ENCODE data around the gene EPM2A.

Gene EPM2A

GRCh38 chr6:145735356-145736165 is at the start of gene EPM2A:
TSS of gene EPM2A (minus strand) at chr6:145735520. CDS start at chr6:145735498, 22 bp downstream.
- TF ChIP-seq EZH2phosphoT487 (IDR thresholded peaks at IDR 0.05; ENCODE audit: borderline replicate concordance, low read length) (no peak), CTCF (IDR thresholded peaks at IDR 0.05; ENCODE audit: low read depth, low read length, poor library complexity, severe bottlenecking) (no peak)
- peak within 1 kb of the TSS; percentile 96 for H3K27ac ChIP-seq (ENCODE audit: low read depth, low read length)

GRCh38 chr6:145784683-145785082 is 49.4 kb upstream of the EPM2A start:
- TF ChIP-seq CTCF (IDR thresholded peaks at IDR 0.05; ENCODE audit: low read depth, low read length, poor library complexity, severe bottlenecking), result no peak
- no peak for TF ChIP-seq EZH2phosphoT487 (IDR thresholded peaks at IDR 0.05; ENCODE audit: borderline replicate concordance, low read length)
- no peaks in the 10 kb centered on the region for H3F3A ChIP-seq (ENCODE audit: control insufficient read depth, insufficient read depth)
- H3K27me3 ChIP-seq (ENCODE audit: control insufficient read depth, low read length), result no peaks in the 10 kb centered on the region
- H3K9me3 ChIP-seq (ENCODE audit: control insufficient read depth, insufficient read depth, low read length), result no peaks in the 10 kb centered on the region
- no peak overlapping the region for H3K4me3 ChIP-seq (ENCODE audit: low read length)
- H3K79me2 ChIP-seq (ENCODE audit: control insufficient read depth, low read length), result no peaks in the 10 kb centered on the region
- no peaks in the 10 kb centered on the region for H4K20me1 ChIP-seq (ENCODE audit: control insufficient read depth, insufficient read depth, low read depth, low read length)
- peaks cover 9% of the 10 kb centered on the region for H3K4me1 ChIP-seq (ENCODE audit: control insufficient read depth, low read length)
- no peak overlapping the region for H3K27ac ChIP-seq (ENCODE audit: low read depth, low read length)
- H3K4me2 ChIP-seq (ENCODE audit: low read length), result no peak overlapping the region
- H3K9me2 ChIP-seq (replicated peaks; ENCODE audit: control insufficient read depth, low read length), result no peaks in the 10 kb centered on the region
- H3K36me3 ChIP-seq (ENCODE audit: control insufficient read depth, low read length), result peaks cover 11% of the 10 kb centered on the region; the same call in 1 of the 2 replicates

More at GRCh38 chr6:145735356-145736165, at the start of gene EPM2A:
- peaks cover 19% of the 10 kb centered on the region for H3K36me3 ChIP-seq (ENCODE audit: control insufficient read depth, low read length)
- H3K4me2 ChIP-seq (ENCODE audit: low read length), result peak within 1 kb of the TSS; percentile 99
- peaks cover 6% of the 10 kb centered on the region; the same call in 1 of the 2 replicates for H3K9me3 ChIP-seq (ENCODE audit: control insufficient read depth, insufficient read depth, low read length)
- H3K4me3 ChIP-seq (ENCODE audit: low read length), result peak within 1 kb of the TSS; percentile 93
- peaks cover 23% of the 10 kb centered on the region for H3F3A ChIP-seq (ENCODE audit: control insufficient read depth, insufficient read depth)
- peaks cover 36% of the 10 kb centered on the region for H3K4me1 ChIP-seq (ENCODE audit: control insufficient read depth, low read length)
- H3K27me3 ChIP-seq (ENCODE audit: control insufficient read depth, low read length), result no peaks in the 10 kb centered on the region
- no peaks in the 10 kb centered on the region for H4K20me1 ChIP-seq (ENCODE audit: control insufficient read depth, insufficient read depth, low read depth, low read length)
- no peaks in the 10 kb centered on the region for H3K9me2 ChIP-seq (replicated peaks; ENCODE audit: control insufficient read depth, low read length)
- peaks cover 49% of the 10 kb centered on the region for H3K79me2 ChIP-seq (ENCODE audit: control insufficient read depth, low read length)

DNA sequence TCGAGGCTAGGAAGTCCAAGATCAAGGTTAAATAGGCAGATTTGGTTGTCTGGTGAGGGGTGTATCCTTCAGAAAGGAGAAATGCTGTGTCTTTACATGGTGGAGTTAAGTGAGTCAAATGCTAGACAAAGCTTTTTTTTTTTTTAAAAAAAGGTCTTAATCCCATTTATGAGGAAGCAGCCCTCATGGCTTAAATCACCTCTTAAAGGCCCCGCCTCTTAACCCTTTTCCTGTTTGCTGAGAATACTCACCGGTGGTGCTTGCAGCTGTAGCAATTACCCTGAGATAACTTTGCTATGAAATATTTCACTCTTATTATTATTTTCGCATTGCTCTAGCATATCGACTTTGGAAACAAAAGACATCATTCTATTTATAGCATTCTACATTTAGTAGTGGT is 48.5 kb upstream of the EPM2A start:
- Histone ChIP-seq H3K4me2 (ENCODE audit: low read length) (no peak overlapping the region), H3K27ac (ENCODE audit: low read depth, low read length) (no peak overlapping the region), H3K9me2 (replicated peaks; ENCODE audit: control insufficient read depth, low read length) (no peaks in the 10 kb centered on the region; the same call in 1 of the 2 replicates), H3K4me1 (ENCODE audit: control insufficient read depth, low read length) (peaks cover 9% of the 10 kb centered on the region), H3K9me3 (ENCODE audit: control insufficient read depth, insufficient read depth, low read length) (no peaks in the 10 kb centered on the region), H3K79me2 (ENCODE audit: control insufficient read depth, low read length) (no peaks in the 10 kb centered on the region), H3K36me3 (ENCODE audit: control insufficient read depth, low read length) (peaks cover 11% of the 10 kb centered on the region; the same call in 1 of the 2 replicates), H3F3A (ENCODE audit: control insufficient read depth, insufficient read depth) (no peaks in the 10 kb centered on the region), H3K4me3 (ENCODE audit: low read length) (no peak overlapping the region), H4K20me1 (ENCODE audit: control insufficient read depth, insufficient read depth, low read depth, low read length) (no peaks in the 10 kb centered on the region), H3K27me3 (ENCODE audit: control insufficient read depth, low read length) (no peaks in the 10 kb centered on the region)
- TF ChIP-seq CTCF (IDR thresholded peaks at IDR 0.05; ENCODE audit: low read depth, low read length, poor library complexity, severe bottlenecking) (no peak), EZH2phosphoT487 (IDR thresholded peaks at IDR 0.05; ENCODE audit: borderline replicate concordance, low read length) (no peak)

Data from DOHH2 (cell line).